GM06990 (cell line): ENCODE results near the gene NHP2.

Experiments
- DNase-seq: peaks from one replicate; pipeline ENCODE4 v3.0.0-alpha.2; 2011; ENCODE audit not compliant: insufficient read length; ENCODE audit errors: extremely low read depth
- H3K27me3 ChIP-seq: replicated peaks from 2 replicates; pipeline ENCODE4 v1.6.0; 2011; ENCODE audit warnings: low read length; ENCODE audit not compliant: control insufficient read depth, insufficient read depth
- H3K36me3 ChIP-seq: 2 replicates; pipeline ENCODE4 v1.5.1; 2011; ENCODE audit warnings: low read length; ENCODE audit not compliant: control insufficient read depth, insufficient read depth
- H3K4me3 ChIP-seq: replicated peaks from 2 replicates; pipeline ENCODE4 v1.5.1; 2011; ENCODE audit warnings: low read depth, mild to moderate bottlenecking, control low read depth, low read length
- CTCF ChIP-seq: IDR thresholded peaks from 2 replicates; pipeline ENCODE4 v1.5.1; 2011; ENCODE audit warnings: low read length, control low read depth, mild to moderate bottlenecking, inconsistent platforms; ENCODE audit not compliant: insufficient read depth, poor library complexity, severe bottlenecking

NHP2 gene

GRCh38 chr5:178108446-178108845 is 45.2 kb downstream of the NHP2 start:
- Histone ChIP-seq H3K27me3 (no peaks in the 10 kb centered on the region), H3K4me3 (no peak overlapping the region), H3K36me3 (no peaks in the 10 kb centered on the region)
- no peak for DNase-seq
- TF ChIP-seq CTCF, result no peak

DNA sequence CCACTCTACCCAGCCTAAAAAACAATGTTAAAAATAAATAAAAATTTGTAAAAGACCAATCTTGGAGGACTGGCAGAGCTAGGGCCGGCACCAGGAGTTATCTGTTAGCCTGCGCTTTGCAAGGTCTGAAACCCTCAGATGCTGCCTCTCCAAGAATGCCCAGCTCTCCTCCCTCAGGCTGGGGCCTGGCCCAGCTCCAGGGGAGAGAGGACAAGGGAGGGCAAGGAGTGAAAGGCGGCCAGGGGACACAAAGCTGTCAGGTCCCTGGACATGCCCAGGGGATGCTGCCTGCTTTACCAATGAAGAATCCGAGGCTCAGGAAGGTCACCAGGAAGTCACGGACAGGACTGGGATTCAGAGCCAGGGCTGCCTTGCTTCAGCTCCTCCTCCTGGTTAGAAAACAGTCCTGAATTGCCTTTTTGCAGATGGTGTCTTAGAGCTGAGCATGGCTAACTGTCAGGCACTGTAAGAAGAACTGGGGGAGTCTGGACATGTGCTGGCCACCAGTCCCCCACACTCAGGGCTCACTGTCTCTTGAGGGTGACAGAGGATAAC is 45.9 kb downstream of the NHP2 start:
- H3K4me3 ChIP-seq, result no peak overlapping the region
- no peaks in the 10 kb centered on the region for H3K36me3 ChIP-seq
- no peak for TF ChIP-seq CTCF
- no peaks in the 10 kb centered on the region for H3K27me3 ChIP-seq
- DNase-seq, result no peak

DNA sequence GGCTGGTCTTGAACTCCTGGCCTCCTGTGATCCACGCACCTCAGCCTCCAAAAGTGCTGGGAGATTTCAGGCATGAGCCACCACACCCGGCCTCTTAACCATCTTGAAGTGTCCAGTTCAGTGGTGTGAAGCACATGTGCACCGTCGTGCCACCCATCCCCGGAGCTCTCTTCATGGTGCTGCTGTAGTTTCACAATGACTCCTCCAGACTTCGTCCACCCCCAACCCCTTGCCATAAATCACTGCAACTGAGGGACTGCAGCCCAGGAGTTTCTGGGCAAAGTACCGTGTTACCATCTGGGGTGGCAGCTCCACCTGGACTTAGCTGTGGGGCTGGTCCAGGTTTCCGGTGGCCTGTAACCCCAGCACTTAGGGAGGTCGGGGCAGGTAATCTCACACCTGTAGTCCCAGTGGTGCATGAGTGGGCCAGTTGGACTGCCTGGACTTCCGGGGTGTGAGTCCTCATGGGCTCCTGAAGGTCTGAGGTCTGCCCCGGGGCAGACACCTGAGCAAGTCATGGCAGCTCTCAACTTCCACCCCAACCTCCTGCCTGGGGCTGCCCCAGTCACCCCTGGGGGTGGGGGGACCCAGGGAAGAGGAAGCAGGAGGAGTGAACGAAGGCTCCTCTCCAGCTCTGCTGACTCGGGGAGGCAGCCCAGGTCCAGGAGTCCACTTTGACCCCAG is 47.0 kb downstream of the NHP2 start:
- DNase-seq, result peak; percentile 54
- Histone ChIP-seq H3K36me3 (no peaks in the 10 kb centered on the region), H3K27me3 (no peaks in the 10 kb centered on the region), H3K4me3 (no peak overlapping the region)
- no peak for TF ChIP-seq CTCF

DNA sequence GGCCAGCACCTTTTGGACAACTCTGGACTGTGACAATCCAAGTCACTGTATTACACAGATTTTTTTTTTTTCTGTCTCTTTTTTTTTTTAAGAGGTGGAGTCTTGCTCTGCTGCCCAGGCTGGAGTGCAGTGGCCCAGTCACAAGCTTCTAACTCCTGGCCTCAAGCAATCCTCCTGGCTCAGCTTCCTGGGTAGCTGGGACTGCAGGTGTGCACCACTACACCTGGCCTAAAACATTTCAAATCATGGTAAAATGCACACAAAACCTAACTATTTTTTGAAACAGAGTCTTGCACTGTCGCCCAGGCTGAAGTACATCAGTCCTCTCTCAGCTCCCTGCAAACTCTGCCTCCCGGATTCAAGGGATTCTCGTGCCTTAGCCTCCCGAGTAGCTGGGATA is 47.6 kb downstream of the NHP2 start:
- no peak for TF ChIP-seq CTCF
- H3K27me3 ChIP-seq, result no peaks in the 10 kb centered on the region
- no peaks in the 10 kb centered on the region for H3K36me3 ChIP-seq
- no peak overlapping the region for H3K4me3 ChIP-seq
- no peak for DNase-seq

DNA sequence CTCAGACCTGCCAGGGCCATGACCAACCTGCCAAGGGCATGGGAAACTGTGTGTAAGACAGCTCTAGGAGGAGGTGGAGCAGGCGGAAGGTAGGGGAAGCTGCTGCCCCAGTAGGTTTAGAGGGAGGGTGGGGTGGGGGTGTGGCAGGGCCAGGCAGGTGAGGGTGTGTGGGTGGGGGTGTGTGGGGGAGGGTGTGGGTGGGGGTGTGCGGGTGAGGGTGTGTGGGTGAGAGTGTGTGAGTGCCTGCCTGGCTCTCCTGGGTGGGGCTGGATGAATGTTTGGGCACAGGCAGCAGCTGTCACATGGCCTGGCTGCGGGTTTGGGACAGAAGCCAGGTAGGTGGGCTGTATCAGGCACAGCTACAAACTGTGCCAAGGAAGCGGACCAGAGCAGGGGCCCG is 49.2 kb downstream of the NHP2 start:
- Histone ChIP-seq H3K27me3 (no peaks in the 10 kb centered on the region), H3K4me3 (no peak overlapping the region), H3K36me3 (no peaks in the 10 kb centered on the region)
- TF ChIP-seq CTCF, result no peak
- no peak for DNase-seq
